Measurements from ENCODE around the gene BTBD9. TPM values are rescaled to one million over a fixed set of nuclear protein-coding genes. Genes with fewer than 3 reads are reported as not detected.

The BTBD9 gene
- total RNA-seq, 1 experiment from 2014 or later = 8.9 TPM

GRCh38 chr6:38638941-38639497, 710 bp downstream of the BTBD9 start:
- Mint-ChIP-seq H3K4me3 (peak overlapping the region; percentile 87 to 89), H3K27me3 (ENCODE audit: low read depth) (peaks cover 5% of the 10 kb centered on the region), H3K4me1 (peaks cover 12% of the 10 kb centered on the region in 2 experiments), H3K27ac (peak overlapping the region in 1 of 3 experiments; percentile 89; a peak in 2 of 7 replicates), H3K36me3 (ENCODE audit: insufficient read depth in 1 of 3, low read depth in 3 of 3) (no peaks in the 10 kb centered on the region), H3K9me3 (no peaks in the 10 kb centered on the region)
- Histone ChIP-seq H3K9me3 (ENCODE audit: control insufficient read depth, low read depth, low read length) (no peaks in the 10 kb centered on the region), H3K4ac (ENCODE audit: low read depth, low read length) (no peak overlapping the region), H2BK120ac (ENCODE audit: low read depth, low read length, poor library complexity, severe bottlenecking) (no peak overlapping the region), H3K18ac (ENCODE audit: insufficient read length, low read depth, low read length) (no peak overlapping the region), H3K14ac (ENCODE audit: insufficient read depth, low read length) (no peak overlapping the region), H2BK5ac (ENCODE audit: insufficient read length, low read length) (no peak overlapping the region), H3K56ac (ENCODE audit: insufficient read length, low read depth, low read length) (no peak overlapping the region), H4K20me1 (ENCODE audit: control insufficient read depth, insufficient read depth, insufficient read length) (no peaks in the 10 kb centered on the region), H3K27me3 (ENCODE audit: insufficient read depth, low read length) (no peaks in the 10 kb centered on the region; the same call in 1 of the 2 replicates), H4K91ac (ENCODE audit: insufficient read length, low read depth, low read length) (no peak overlapping the region), H3T11ph (ENCODE audit: low read length) (no peak overlapping the region), H3K27ac (ENCODE audit: insufficient read length, low read depth, low read length) (no peak overlapping the region), H3K23ac (ENCODE audit: insufficient read length, low read depth, low read length) (no peak overlapping the region), H3K79me1 (ENCODE audit: insufficient read depth, low read depth, low read length, poor library complexity, severe bottlenecking) (no peaks in the 10 kb centered on the region), H3K79me2 (ENCODE audit: insufficient read depth, low read length) (no peaks in the 10 kb centered on the region; the same call in 1 of the 2 replicates), H2BK20ac (ENCODE audit: low read depth, low read length, poor library complexity, severe bottlenecking) (no peak overlapping the region), H2AK5ac (ENCODE audit: insufficient read length, low read length) (no peak overlapping the region), H3K4me2 (ENCODE audit: insufficient read depth, insufficient read length, low read length) (peak overlapping the region; percentile 53), H3K4me1 (ENCODE audit: insufficient read depth, low read length) (no peaks in the 10 kb centered on the region; the same call in 1 of the 2 replicates), H3K23me2 (ENCODE audit: insufficient read length, low read depth, low read length, poor library complexity, severe bottlenecking) (no peaks in the 10 kb centered on the region), H3K9ac (ENCODE audit: extremely low read depth, insufficient read length, low read length) (peak overlapping the region; percentile 42), H2BK15ac (ENCODE audit: low read depth, low read length) (no peak overlapping the region), H2AFZ (ENCODE audit: low read length) (no peak overlapping the region), H2BK12ac (ENCODE audit: insufficient read length, low read depth, low read length) (no peak overlapping the region), H4K8ac (replicated peaks; ENCODE audit: insufficient read length, low read depth, low read length) (no peak overlapping the region), H4K5ac (ENCODE audit: insufficient read length, low read depth, low read length) (no peak overlapping the region)
- no peak for DNase-seq
- TF ChIP-seq CTCF (conservative IDR thresholded peaks at IDR 0.05) = no peak
- WGBS (ENCODE audit: extremely low coverage, insufficient read length, low lambda C conversion rate) = no CpG with 5 or more reads among the region's 15 CpGs

Data from H9 (cell line).